GM21528 (cell line): ENCODE measurements around the gene ANO10.
"Not testable (repeated sequence)": the region's sequence is repeated elsewhere in the genome, so short reads cannot be mapped to it uniquely, and the experiment has no call there.

ENCODE experiments used
- ATAC-seq: cut with Tn5 transposase; IDR thresholded peaks from one replicate; pipeline ENCODE4 v1.9.1; 2021; ENCODE audit warnings: mild to moderate bottlenecking, moderate library complexity; ENCODE audit not compliant: unreplicated experiment, low FRiP score

Gene ANO10

DNA sequence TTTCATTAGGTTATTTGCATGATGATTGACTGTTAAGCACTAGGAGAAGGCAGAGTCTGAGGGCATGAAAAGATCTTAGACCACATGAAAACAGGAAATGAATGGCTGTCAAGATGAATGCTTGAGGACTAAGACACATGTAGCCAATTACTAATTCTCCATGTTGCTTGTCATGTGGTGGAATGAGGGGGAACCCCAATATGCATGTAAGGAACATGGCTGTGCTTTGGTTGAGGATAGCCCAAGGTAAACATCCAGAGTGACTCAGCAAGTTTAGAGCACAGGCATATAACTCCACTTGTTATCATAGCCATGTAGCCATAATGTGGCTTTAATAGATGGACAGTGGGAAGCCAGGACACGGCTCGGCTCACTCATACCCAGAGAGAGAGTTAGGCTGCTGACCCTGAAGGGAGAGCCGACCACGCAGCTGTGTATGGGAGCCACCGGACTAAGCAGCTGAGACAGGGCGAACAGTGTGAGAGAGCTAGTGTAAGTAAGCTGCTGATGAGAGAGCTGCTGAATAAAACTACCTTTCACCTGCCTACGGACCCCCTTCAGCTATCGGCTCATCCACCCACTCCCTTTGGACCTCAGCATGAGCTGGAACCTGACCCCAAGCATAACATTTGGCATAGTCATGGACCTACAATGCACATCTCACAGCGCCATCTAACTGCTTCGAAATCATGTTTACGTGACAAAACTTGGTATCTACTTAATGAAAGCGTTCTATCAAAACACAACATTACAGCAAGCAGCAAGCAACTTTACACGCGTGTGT is 37.6 kb downstream of the ANO10 start:
- no peak for ATAC-seq

DNA sequence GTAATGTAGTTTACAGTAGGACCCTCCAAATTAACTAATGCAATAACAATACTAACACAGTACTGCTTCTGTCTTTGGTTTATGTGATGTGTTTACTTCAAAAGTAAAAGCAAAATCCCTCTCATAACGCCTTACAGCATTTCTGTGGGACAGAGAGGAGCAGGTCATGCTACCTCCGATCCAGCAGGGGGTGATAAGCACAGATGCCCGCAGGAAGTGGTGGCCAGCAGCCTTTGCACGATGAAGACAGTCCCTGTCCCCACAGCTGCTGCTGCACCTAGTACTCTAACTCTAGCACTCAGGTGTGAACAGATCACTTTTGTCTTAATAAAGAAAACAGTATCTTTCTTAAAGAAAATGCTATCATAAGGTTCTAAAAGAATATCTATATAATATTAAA is 38.3 kb downstream of the ANO10 start:
- ATAC-seq: no peak

DNA sequence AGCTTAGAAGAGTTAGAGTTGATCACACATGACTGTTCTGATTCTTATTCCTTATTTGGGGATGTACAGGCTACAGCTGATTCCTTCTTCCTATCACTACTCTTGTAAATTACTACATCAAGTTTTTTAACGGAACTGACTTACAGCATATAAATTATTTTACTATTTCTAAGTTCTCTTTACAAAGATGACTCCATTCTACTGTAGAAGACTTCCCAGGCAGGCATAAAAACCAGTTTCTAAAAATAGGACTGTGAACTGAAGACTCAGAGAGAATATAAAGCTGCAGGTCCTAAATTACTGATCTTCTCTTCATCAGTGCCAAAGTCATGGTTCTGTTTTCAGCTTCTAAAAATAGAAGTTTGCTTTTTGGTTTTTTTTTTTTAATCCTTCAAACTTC is 38.9 kb downstream of the ANO10 start:
- no peak for ATAC-seq

DNA sequence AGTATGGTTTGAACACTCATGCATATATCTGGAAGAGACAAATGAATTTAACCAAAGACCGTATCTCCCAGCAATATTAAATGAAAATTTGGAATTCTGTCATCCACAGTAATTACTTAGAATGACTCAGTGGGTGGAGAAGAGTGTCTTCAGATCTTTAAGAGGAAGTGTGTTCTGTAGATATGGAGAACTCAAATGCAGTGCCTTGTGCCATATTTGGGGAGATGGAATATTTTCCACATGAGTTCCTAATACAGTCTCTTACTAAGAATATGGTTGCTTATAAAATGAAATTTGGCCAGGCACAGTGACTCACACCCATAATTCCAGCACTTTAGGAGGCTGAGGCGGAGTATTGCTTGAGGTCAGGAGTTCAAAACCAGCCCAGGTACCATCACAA is 40.5 kb downstream of the ANO10 start:
- ATAC-seq: no peak

- ATAC-seq: no peak
Measured at GRCh38 chr3:43580181-43580580, 41.6 kb downstream of the ANO10 start.

DNA sequence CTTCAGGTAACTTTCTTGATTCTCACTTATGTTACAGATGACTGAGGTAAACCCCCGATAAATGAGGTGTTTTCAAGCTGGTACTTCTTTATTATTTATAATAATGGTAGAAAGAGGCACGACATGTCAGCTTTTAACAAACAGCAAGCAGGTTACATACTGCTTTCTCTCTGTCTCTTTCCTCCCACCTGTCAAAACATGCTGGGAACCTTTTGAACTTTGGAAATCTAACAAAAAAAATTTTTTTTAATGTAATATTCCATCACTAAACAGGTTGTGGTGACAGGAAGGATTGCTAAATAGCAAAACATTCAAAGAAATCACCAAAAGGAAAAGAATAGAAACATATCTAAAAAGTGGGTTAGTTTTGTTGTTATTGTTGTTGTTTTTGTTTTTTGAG is 48.2 kb downstream of the ANO10 start:
- ATAC-seq: no peak

- not testable (repeated sequence) for ATAC-seq
Measured at GRCh38 chr3:43565661-43566341, 56.0 kb downstream of the ANO10 start.

- no peak for ATAC-seq
Measured at GRCh38 chr3:43559961-43560360, 61.9 kb downstream of the ANO10 start.

- ATAC-seq: no peak
Measured at GRCh38 chr3:43558171-43558570, 63.6 kb downstream of the ANO10 start.

GRCh38 chr3:43549626-43550290 is 72.1 kb downstream of the ANO10 start:
- no peak for ATAC-seq

DNA sequence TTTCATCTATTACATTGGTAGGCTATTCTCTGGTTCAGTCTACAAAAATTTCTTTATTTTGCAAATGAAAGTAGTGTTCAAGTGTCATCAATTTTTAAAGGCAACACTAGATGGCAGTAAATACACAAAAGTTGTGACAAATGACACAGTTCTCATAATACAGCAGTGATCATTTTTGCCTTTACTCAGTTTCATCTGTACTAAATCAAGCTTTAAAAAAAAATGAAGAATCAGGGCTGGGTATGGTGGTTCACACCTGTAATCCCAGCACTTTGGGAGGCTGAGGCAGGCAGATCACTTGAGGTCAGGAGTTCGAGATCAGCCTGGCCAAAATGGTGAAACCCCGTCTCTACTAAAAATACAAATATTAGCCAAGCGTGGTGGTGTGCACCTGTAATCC is 77.5 kb downstream of the ANO10 start:
- ATAC-seq: not testable (repeated sequence)

- no peak for ATAC-seq
Measured at GRCh38 chr3:43542328-43543043, 79.3 kb downstream of the ANO10 start.

- ATAC-seq: no peak
Measured at GRCh38 chr3:43540624-43541023, 81.2 kb downstream of the ANO10 start.

GRCh38 chr3:43539321-43539720 is 82.5 kb downstream of the ANO10 start:
- no peak for ATAC-seq

GRCh38 chr3:43537225-43537624 is 84.6 kb downstream of the ANO10 start:
- no peak for ATAC-seq

DNA sequence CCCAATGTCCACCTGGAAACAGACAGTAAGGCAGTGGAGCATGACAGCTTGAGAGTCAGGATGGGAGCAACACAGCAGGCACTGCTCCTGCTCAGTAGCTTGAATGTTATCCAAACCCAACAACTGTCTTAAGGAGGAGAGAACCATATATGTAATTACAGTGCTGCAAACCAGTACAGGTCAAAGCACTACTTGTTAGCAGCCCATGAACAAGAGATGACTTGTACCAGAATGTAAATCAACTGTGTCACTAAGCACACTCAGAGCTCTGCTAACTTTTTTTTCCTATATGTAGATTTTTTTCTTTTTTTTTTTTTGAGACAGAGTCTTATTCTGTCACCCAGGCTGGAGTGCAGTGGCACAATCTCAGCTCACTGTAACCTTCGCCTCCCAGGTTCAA is 87.1 kb downstream of the ANO10 start:
- no peak for ATAC-seq

GRCh38 chr3:43533009-43533408 is 88.8 kb downstream of the ANO10 start:
- no peak for ATAC-seq

DNA sequence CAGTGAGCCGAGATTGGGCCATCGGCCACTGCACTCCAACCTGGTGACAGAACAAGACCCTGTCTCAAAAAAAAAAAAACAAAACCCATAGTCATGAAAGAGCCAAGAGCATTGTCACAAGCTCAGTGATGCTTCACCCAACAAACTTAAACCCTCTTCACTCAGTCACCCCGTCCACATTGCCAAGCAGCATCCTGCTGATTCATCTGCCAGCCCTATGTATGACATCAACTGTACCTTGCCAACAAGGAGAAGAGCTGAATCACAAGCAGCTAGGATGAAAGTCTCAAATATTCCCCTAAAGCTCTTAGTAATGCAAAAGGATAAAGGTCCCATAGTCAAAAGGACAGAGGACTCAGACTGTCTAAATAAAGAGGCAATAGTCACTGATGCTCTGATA is 90.0 kb downstream of the ANO10 start:
- ATAC-seq: no peak

DNA sequence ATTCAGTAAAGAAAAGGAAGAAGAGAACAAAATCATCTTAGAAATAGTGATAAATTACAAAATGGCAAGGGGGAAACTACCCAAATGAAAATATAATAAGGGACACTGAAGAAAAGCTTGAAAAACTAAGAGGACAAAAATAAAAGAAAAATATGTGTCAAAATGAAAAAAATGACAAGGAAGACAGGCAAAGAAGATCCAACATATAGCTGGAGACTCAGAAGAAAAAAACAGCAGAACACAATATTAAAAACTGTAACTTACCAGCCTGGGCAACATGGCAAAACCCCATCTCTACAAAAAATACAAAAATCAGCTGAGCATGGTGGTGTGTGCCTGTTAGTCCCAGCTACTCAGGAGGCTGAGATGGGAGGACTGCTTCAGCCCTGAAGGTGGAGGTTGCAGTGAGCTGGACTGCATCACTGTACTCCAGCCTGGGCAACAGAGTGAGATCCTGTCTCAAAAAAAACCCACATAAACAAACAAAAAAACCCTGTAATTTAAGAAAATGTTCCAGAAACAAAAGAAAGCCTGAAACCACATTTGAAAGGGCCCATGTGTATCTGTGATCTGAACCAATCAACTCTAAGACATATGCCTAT is 93.2 kb downstream of the ANO10 start:
- no peak for ATAC-seq

- ATAC-seq: no peak
Measured at GRCh38 chr3:43526956-43527355, 94.9 kb downstream of the ANO10 start.
